Fibroblast of pulmonary artery (primary cell): ENCODE data around the gene SLC9A4.

ENCODE experiments used
- DNase-seq: peaks from one replicate; pipeline ENCODE4 v3.0.0-alpha.2; 2010; ENCODE audit warnings: low read depth
- H3K4me3 ChIP-seq: replicated peaks from 2 replicates; pipeline ENCODE4 v1.5.1; 2011; ENCODE audit warnings: low read depth, mild to moderate bottlenecking, control low read depth, low read length, moderate library complexity
- CTCF ChIP-seq: IDR thresholded peaks from 2 replicates; pipeline ENCODE4 v1.5.1; 2011; ENCODE audit warnings: mild to moderate bottlenecking, control low read depth, low read length, inconsistent platforms; ENCODE audit errors: missing control alignments

The SLC9A4 gene

GRCh38 chr2:102484310-102485061 lies 11.5 kb downstream of the SLC9A4 start:
- no peak for DNase-seq
- TF ChIP-seq CTCF, result no peak
- no peak overlapping the region for H3K4me3 ChIP-seq

GRCh38 chr2:102485147-102485785 lies 12.2 kb downstream of the SLC9A4 start:
- TF ChIP-seq CTCF, result no peak
- no peak for DNase-seq
- H3K4me3 ChIP-seq, result no peak overlapping the region

GRCh38 chr2:102486941-102487702 lies 14.1 kb downstream of the SLC9A4 start:
- DNase-seq, result no peak
- TF ChIP-seq CTCF, result no peak
- H3K4me3 ChIP-seq, result no peak overlapping the region

GRCh38 chr2:102487761-102488462 lies 14.9 kb downstream of the SLC9A4 start:
- no peak overlapping the region for H3K4me3 ChIP-seq
- peak; percentile 43 for DNase-seq
- no peak for TF ChIP-seq CTCF

GRCh38 chr2:102489646-102490045 lies 16.6 kb downstream of the SLC9A4 start:
- no peak overlapping the region for H3K4me3 ChIP-seq
- TF ChIP-seq CTCF, result no peak
- DNase-seq, result no peak

GRCh38 chr2:102492006-102492405 lies 19.0 kb downstream of the SLC9A4 start:
- no peak for TF ChIP-seq CTCF
- H3K4me3 ChIP-seq, result no peak overlapping the region
- no peak for DNase-seq
